Stimulated activated CD4-positive, alpha-beta T cell treated with anti-CD3 and anti-CD28 coated beads, Interleukin-4, amount 100 ng/mL, for 1 hour (primary cell): ENCODE measurements around the gene GDA.

Source experiments
- DNase-seq: peaks from one replicate; pipeline ENCODE4 v3.0.0-alpha.2; 2020

GDA gene

DNA sequence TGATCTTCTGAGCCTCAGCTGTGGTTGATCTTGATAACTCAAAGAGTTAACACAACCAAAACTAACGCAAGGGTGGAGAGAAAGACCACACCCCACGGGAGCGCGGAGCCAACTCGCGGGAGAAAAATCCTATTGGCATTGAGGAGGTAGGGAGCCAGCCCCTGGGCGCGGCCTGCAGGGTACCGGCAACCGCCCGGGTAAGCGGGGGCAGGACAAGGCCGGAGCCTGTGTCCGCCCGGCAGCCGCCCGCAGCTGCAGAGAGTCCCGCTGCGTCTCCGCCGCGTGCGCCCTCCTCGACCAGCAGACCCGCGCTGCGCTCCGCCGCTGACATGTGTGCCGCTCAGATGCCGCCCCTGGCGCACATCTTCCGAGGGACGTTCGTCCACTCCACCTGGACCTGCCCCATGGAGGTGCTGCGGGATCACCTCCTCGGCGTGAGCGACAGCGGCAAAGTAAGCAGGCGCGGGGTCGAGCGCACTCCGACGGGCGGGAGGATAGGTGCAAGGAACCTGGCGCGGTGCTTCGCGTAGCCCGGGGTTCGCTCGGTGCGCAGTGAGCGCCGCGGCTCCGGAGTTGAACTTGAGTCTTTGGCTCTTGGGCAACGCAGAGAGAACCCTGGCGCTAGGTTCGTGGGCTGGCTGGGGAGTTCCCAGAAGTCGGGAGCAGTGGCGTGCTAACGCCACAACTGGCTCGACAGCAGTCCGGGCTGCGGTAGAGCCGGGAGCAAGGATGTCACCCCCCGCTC lies at the start of gene GDA:
GDA (plus strand) TSS at position 210 of the 745 bp plus-strand sequence; CDS start at position 330, 120 bp downstream.
- no peak for DNase-seq

DNA sequence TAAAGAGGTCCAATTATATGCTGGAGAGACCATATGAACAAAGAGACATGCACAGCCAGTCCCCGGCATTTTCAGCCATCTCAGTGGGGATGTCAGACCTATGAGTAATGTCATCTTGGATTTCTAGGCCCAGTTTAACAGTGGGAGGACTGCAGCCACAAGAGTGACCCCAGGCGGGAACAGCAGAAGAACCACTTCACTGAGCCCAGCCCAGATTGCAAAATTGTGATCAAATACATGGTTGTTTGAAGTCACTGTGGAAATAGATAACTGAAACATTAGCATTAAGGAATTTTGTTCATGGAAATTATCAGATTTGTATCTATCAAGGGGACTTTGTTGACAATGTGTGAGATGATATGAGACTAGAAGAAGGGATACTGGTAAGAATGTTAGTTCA lies 46.7 kb upstream of the GDA start:
- no peak for DNase-seq

DNA sequence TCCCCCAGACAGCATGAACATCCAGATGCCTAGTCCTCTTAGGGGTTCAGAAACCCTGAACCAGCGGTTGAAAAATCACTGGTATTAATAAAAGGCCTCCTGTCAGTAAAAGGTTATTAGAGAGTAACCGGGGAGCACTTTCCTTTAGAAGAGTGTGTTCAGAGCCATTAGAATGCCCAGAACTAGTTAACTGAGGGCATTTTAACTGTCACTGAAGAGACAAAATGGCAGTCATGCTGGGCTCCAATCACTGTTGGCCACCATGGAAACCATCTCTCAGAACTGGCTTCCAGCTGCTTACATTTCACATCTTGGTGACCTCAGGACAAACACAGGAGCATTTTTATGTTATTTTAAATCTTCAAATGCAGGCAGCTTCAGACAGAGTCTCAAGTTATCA lies 36.2 kb upstream of the GDA start:
- DNase-seq: no peak

DNA sequence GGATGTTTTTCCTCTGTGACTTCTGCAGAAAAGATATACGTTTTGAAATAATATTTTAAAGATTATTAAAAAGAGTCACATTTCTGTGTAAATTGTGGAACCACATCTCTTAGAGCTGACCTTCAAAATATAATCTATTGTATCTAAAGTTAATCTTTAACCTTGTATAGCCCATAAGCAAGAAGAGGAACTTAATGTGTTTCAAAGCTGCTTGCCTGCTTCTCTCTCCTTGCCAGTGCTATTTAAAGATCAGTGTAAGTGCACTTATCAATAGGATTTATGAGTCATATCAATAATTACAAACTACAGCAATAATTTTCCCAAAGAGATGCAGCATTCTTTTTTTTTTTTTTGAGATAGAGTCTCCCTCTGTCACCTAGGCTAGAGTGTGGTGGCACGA lies 29.4 kb upstream of the GDA start:
- no peak for DNase-seq

DNA sequence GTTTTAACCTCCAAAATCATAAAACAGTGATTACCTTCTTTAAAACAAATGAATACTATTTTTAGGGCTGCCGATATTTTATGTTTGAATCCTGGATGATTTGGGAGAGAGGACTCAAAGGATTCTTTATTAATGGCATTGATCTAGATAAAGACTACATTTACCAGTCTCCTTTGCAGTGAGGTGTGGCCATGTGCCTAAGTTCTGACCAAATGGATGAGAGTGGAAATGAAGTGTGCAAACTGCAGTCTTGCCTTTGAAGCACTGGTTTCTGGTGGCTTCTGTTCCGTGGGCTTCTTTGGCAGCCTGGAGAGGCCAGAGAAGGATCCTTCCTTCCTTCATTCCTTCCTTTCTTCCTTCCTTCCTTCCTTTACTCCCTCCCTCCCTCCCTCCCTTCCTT lies 24.3 kb upstream of the GDA start:
- no peak for DNase-seq

DNA sequence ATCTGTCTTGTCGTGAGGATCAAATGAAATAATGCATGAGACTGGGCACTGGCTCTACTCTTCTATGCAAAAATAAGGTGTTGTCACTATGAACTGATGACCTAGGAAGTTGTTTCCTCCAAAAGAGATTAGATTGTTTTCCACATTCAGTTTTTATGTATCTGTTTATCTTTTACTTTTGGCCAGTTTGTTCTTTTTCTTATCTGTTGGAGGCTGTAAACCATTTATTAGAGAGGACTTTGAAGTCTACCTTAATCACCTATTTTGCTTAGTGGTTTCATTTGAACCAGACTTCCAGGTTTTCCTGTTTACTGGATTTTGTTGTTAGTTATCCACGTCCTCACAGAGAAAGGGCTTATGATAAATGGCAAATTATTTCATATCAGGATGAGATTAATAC lies 21.5 kb upstream of the GDA start:
- no peak for DNase-seq

DNA sequence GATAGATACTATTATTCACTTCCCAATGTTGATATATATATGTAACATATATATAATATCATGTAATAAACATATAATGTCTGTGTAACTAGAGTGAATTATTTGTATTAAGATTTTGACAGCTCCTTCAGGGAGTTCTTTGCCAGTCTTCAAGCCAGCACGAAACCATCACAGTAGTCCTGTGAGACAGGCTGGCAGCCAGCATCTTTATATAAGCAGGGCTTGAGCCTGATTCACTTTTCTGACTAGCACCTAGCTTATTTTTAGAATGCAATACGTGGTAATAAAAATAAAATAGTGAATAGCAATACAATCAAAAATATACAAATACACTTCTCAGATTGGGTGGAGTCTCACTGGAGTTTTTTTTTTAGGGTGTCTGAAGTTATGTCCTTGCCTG lies 20.7 kb upstream of the GDA start:
- DNase-seq: no peak

DNA sequence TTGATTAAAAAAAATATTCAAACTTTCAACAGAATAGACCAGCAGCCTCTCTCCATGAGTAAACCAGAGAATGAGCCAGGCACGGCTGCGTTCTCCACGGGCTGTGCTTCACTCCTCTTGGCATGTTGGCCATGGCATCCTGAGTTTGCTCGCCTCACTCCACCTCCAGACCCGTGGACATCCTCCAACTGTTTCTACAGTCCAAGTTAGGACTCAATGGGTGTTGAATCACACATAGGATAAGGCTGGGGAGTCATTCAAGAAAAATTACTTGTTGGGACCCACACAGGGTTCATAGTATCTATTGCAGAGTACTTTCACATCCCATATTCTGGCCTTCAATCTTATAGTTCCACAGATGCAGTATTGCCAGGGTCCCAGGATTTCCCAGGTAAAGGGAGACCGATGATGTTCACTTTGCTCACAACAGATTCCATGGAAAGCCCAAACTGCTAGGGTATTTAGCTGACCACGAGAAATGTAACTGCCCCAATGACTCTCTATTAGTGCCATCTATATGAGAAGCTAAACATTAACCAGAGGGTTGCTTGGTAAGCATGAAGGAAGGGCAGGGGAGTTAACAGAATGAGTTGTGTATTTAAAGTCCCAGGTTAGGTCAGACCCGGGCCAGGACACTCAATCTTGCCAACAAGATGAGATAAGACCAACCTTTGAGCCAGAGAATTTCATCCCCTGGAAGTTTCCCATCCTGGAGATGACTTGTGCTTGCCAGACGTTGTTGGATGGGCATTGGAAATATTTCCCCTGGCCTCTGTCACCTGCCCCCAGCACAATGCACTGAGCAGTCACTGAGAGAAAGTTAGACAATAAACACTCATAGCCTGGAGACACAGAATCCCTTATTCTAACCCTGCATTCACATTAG lies 19.7 kb upstream of the GDA start:
- no peak for DNase-seq

DNA sequence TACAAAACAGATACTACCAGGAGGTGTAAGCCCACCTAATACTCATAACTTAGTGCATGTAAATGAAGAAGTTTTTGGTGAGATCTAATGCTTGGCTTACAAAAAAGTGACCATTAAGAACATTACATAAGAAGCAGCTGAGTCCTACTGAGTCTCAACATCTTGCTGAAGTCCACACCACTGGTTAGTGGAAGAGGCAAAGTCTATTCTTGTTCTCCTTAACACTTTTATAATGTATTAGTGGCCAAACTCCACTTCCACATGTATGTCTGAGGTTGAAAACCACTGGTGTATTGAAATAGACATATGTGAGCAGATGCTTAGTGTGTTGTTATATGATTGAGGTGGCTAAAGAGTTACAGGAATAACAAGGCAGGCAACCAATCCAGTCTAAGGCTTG lies 18.9 kb upstream of the GDA start:
- DNase-seq: no peak

DNA sequence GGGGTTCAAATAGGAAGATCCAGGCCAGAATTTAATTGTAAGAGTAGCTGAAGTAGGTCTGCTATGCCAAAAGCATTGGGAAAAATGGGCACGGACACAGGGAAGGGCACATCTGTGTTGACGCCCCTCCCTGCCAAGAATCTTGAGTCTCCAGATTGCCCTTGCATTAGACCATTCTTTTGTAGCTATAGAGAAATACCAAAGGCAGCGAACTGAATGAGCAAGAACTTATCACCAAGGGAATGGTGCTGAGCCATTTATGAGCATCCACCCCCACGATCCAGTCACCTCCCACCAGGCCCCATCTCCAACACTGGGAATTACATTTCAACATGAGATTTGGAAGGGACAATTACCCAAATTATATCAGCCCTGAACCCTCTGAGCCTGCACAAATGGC lies 18.0 kb upstream of the GDA start:
- no peak for DNase-seq

DNA sequence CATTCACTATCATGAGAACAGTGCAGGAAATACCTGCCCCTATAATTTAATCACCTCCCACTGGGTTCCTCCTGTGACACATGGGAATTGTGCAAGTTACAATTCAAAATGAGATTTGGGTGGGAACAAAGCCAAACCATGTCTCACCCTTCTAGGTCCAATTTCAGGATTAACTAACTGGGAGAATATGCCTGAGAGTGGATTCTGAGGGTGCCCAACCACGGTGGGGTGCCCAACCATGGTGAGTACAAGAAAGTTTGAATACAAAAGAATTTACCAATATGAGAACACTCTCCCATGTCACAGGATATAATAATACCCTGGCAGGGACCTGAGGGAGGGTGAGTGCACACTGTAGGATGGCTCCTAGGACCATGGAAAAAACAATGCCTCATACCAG lies 17.2 kb upstream of the GDA start:
- DNase-seq: no peak

DNA sequence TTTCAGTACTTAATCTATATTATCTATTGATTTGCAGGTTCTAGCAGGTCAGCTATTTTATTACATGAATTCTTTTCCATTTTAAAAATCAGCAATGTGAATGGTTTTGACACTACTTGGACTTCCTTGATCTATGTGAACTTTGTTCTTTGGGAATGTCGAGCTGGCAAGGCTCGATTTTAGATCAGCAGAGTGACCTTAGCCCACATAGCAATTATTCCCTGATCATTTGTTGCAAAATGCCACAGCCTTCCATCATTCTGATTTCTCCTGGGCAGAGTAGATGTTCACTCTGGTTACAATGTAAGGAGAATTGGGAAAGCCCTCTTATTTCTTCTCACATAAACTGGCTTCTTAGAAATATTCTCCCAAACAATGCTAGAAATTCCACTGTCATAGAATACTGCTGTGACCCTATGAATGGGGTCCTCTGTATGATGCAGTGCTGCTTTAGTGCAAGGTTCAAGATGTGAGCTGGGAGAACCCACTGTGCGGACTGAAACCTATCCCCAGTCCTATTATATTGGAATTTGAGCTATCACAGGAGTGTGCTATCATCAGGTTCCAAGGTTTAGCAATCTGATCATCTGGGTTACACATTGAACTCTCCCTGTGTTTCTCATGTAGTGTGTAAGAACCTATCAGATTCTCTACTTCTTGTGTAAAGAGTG lies 15.7 kb upstream of the GDA start:
- no peak for DNase-seq

DNA sequence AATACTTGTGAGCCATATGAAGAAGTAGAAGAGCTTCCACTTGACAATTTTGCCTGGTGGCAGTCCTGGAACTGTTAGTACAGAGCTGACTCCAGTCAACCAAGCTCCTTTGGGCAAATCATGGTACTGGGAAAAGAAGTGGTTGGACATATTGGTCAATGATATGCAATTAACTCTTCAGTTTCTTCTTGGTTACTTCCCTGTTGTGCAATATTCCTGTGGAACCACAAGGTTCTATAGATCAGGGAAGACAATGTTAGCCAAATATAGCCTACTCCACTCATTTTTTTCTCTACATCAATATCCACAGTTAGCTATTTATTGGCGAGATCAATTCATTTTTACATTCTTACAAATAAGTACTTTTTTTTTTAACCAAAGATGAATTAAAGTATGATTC lies 14.4 kb upstream of the GDA start:
- no peak for DNase-seq

DNA sequence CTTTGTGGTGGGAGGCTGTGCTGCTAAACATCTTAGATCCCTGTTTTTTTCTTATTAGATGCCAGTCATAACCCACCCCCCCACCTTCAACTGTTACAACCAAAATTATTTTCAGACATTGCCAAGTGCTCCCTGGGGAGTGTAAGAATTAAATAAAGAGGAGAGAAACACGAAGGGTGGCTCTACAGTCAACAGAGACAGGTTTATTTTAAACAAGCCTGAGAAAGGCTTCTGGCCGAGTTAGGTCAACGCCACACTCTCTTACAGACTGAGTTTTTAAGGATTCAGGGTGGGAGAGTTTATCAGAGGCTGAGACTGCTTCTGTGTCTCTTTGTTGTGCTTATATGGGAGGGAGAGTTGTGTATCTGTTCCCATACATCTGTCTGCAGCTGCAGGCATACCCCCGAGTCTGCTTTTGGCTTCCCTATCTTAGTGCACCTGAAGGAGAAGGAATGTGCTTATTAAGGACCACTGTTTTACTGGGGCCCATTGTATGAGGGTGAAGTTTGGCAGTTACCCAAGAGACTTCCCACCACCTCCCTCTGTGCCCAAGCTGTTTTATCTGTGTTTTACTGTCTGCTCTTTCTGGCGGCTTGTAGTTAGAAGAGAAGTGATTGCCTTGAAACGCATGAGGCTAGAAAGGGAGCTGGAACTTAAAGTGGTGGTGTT lies 11.4 kb upstream of the GDA start:
- DNase-seq: no peak

DNA sequence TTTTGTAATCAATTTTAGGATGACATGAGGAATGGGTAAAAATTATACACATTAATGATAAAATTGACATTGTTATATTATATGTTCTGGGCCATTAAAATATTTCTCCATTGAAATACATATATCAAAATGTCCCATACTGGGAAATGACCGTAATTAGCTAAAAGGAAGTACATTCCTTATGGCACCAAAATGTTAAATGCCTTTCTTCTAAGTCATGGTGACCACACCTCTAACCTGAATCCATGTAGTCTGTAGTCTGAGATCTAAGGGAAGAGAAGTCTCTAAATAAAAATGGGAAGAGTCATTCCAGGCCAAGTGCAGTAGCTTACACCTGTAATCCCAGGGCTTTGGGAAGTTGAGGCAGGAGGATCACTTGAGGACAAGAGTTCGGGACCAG lies 10.0 kb upstream of the GDA start:
- no peak for DNase-seq

DNA sequence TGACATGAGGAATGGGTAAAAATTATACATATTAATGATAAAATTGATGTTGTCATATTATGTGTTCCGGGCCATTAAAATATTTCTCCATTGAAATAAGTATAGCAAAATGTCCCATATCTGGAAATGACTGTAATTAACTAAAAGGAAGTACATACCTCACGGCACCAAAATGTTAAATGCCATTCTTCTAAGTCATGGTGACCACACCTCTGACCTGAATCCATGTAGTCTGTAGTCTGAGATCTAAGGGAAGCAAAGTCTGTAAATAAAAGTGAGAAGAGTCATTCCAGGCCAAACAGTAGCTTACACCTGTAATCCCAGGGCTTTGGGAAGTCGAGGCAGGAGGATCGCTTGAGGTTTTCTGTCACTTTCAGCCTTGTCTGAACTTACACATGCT lies 8.7 kb upstream of the GDA start:
- no peak for DNase-seq

DNA sequence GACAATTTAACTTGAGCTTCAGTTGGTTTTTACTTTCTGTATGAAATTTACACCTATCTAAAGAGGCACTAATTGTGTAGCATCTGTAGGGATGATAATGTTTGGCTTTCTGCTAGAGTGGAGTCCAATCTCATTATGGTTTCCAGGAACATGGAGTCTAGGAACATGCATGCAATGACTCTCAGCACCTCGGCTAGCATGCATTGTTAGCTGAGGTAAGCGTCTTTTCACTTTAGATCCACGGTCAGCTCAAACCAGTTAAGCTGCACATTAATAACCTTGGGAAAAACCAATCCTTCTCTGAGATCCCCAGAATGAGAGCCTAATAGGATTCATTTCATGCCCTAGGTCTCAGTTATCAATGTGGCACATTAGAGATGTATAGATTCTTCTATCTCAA lies 7.8 kb upstream of the GDA start:
- DNase-seq: no peak

DNA sequence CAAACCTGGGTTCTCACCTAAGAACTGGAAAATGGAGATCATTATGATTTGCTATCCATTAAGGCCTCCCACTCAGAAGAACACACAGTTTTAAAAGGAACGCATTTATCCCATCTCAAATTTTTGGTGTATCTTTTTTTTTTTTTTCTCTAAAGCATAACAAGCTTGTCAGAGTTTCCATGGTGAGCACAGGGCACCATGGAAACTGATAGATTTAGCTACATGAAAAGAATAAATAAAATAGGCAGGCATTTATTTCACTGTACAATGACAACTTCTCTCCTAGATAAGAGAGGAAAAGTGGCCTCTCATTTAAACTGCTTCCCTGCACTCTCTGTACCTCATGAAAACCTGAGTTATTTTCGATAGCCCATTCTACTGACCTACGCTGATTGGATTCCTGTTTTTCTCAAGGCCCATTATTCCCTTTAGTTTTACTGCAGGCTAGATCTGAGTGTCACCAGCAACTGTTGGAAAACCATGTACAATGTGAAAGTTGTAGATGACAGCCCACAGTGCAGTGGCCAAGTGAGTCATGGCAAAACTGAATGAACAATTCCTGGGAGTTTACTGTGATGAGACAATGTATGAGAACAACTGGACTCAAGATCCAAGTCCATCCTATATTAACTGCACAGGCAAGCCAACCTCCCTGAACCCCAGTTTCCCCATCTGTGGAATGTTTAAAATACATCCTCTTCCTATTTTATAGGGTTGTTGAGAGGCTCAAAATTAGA lies 4.3 kb upstream of the GDA start:
- no peak for DNase-seq

DNA sequence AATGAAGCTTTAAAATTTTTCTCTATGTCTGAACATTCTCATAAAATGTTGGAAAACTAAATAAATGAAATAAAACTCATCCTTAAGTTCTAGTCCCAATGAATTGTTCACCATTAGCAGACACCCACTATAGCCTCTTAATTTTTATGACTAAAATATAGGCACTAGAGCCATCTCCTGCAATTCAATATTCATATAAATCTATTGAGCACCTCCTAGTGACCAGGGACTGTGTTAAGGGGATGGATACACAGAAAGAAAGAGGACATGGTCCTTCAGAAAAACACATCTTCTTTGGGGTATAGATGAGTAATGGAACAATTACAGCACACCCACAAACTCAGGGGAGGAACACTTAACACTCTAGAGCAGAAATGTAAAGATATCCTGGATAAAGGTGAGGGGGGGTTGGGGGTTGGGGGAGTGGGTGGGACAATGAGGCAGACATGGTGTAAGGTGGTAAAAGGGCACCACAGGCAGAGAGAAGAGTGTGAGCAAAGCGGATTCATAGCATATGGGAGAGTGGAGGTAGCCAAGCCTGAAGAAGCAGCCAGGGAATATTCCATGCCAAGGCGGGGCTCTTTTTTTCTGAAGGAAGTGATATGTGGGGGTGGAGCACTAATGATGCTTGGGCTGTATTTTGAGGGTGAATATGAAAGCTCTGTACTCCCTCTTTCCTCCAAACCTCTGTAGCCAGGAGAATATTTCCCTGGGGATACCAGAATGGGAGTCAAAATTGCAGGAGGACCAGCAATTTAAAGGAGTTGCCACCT lies 3.3 kb upstream of the GDA start:
- DNase-seq: no peak

DNA sequence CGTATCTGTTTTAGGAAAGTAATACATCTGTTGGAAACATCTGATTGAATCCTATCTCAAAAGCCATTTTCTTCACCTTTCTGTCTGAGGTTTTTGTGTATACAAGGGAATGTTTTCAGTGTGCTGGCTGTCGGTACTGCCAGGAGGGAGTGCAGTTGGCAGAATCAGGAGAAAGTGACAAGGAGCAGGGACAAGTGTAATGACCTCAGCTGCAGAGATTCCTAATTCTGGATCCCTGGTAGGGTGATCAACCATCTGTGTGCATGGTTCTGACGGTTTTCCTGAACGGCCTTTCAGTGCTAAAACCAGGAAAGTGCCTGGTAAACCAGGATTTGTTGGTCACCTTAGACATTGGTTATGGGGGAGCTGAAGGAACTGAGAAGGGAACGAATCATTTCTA lies 1.6 kb upstream of the GDA start:
- DNase-seq: no peak

DNA sequence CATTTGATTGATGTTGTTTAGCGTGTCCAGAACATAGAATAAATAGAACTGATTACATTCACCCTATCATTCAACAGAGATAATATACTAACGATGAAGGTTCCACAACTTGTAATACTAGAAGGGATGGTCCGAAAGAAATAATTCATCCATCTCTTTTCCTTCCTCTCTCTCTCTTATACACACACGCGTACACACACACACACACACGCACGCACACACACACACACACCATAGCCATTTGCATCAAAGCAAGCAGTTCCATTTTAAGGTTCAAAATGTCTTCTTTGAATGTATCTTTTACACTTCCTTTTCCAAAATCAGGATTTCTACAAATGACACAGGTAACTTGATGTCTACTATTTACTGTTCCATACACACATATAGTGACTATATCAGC lies 887 bp downstream of the GDA start:
- DNase-seq: no peak

DNA sequence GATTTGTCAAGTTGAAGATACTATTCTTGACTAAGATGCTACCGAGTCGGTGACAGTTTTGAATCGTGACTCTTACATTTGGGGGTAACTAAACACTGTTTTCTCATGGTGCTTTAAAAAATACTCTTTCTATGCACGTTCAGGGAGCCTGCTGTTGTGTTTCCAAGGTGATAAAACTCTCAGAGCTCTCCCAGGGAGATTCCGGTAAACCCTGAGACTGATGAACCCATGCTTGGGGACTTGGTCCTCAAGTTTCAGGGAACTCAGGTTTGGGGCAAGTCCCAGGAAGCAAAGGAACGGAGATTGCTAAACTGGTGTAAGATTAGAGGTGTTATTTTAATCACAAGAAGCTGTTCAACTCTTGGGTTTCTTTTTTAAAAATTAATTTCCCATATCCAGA lies 1.4 kb downstream of the GDA start:
- no peak for DNase-seq
